IMR-90 (cell line): ENCODE data around the gene C3orf18. TPM values are rescaled to one million over a fixed set of nuclear protein-coding genes. Genes with fewer than 3 reads are reported as not detected.

ENCODE experiments used
- ATAC-seq: fragments of 200-7000 bp; cut with Tn5 transposase; 2 replicates; pipeline ENCODE4 v1.9.1; 2020; ENCODE audit warnings: low read depth, mild to moderate bottlenecking, moderate library complexity
- BruUV-seq: library from RNA; stranded (reverse); fragments of 400-500 nt; replicated peaks from 2 replicates; lab custom pipeline; 2021; lab: Mats Ljungman, UMichigan
- CTCF ChIA-PET: fragments of 300-600 bp; formaldehyde crosslinking; extraction: SDS; loops from one replicate; lab custom pipeline; 2021; ENCODE audit warnings: antibody characterized with exemption; lab: Yijun Ruan, JAX
- POLR2A ChIA-PET: fragments of 300-600 bp; sonication (Branson Sonifier 250); formaldehyde crosslinking; loops from one replicate; lab custom pipeline; 2022; ENCODE audit warnings: antibody characterized with exemption; ENCODE audit not compliant: unreplicated experiment; lab: Charles Lee
- DNase-seq: peaks from one replicate; pipeline ENCODE4 v3.0.0; 2013
- H2AFZ ChIP-seq: replicated peaks from 2 replicates; pipeline ENCODE3; 2013; ENCODE audit warnings: low read length, mild to moderate bottlenecking; ENCODE audit not compliant: poor library complexity
- H2AK5ac ChIP-seq: 2 replicates; pipeline ENCODE4 v1.6.1; 2013; ENCODE audit warnings: low read depth, low read length, inconsistent platforms
- H2AK9ac ChIP-seq: replicated peaks from 2 replicates; pipeline ENCODE3; 2013; ENCODE audit warnings: mild to moderate bottlenecking, low read depth, low read length, moderate library complexity; ENCODE audit not compliant: poor library complexity
- H2BK120ac ChIP-seq: 2 replicates; pipeline ENCODE4 v1.6.1; 2013; ENCODE audit warnings: low read depth, low read length, inconsistent platforms
- H2BK15ac ChIP-seq: 3 replicates; pipeline ENCODE4 v1.6.1; 2013; ENCODE audit warnings: low read depth, low read length, inconsistent platforms
- H2BK20ac ChIP-seq: 2 replicates; pipeline ENCODE4 v1.6.1; 2013; ENCODE audit warnings: low read depth, mild to moderate bottlenecking, inconsistent platforms, low read length, moderate library complexity
- H2BK5ac ChIP-seq: 2 replicates; pipeline ENCODE4 v1.6.1; 2013; ENCODE audit warnings: mild to moderate bottlenecking, low read depth, low read length, inconsistent platforms; ENCODE audit not compliant: poor library complexity, severe bottlenecking
- H3K14ac ChIP-seq: replicated peaks from 2 replicates; pipeline ENCODE4 v1.6.1; 2013; ENCODE audit warnings: low read depth, low read length, inconsistent platforms
- H3K18ac ChIP-seq: 2 replicates; pipeline ENCODE4 v1.6.1; 2013; ENCODE audit warnings: low read depth, low read length, control low read depth
- H3K23ac ChIP-seq: 2 replicates; pipeline ENCODE4 v1.6.1; 2013; ENCODE audit warnings: low read depth, low read length, inconsistent platforms
- H3K27ac ChIP-seq: 2 replicates; pipeline ENCODE4 v1.5.1; 2013; ENCODE audit warnings: mild to moderate bottlenecking, control low read depth, low read length; ENCODE audit not compliant: insufficient read depth
- H3K27me3 ChIP-seq: 2 replicates; pipeline ENCODE4 v1.6.1; 2013; ENCODE audit warnings: low read length; ENCODE audit not compliant: control insufficient read depth, insufficient read depth
- H3K36me3 ChIP-seq: 2 replicates; pipeline ENCODE4 v1.6.1; 2013; ENCODE audit warnings: low read length, mixed read lengths; ENCODE audit not compliant: control insufficient read depth, insufficient read depth
- H3K4ac ChIP-seq: 2 replicates; pipeline ENCODE4 v1.6.1; 2013; ENCODE audit warnings: low read depth, low read length, inconsistent platforms
- H3K4me1 ChIP-seq: 2 replicates; pipeline ENCODE4 v1.6.1; 2013; ENCODE audit warnings: low read length, mixed read lengths; ENCODE audit not compliant: control insufficient read depth, insufficient read depth
- H3K4me2 ChIP-seq: 2 replicates; pipeline ENCODE4 v1.6.1; 2013; ENCODE audit warnings: low read depth, mild to moderate bottlenecking, control low read depth, low read length, moderate library complexity
- H3K4me3 ChIP-seq: 2 replicates; pipeline ENCODE4 v1.5.1; 2013; ENCODE audit warnings: low read depth, mild to moderate bottlenecking, control low read depth, low read length, moderate library complexity; ENCODE audit not compliant: insufficient read depth
- H3K56ac ChIP-seq: 2 replicates; pipeline ENCODE4 v1.6.1; 2013; ENCODE audit warnings: low read length, inconsistent platforms; ENCODE audit not compliant: insufficient read depth; ENCODE audit errors: extremely low read depth
- H3K79me1 ChIP-seq, 2 experiments: 2 replicates each; pipeline ENCODE4 v1.6.1; 2013; ENCODE audit warnings: low read length in 2 of 2, inconsistent platforms in 1 of 2, low read depth in 1 of 2
- H3K9ac ChIP-seq: 2 replicates; pipeline ENCODE4 v1.6.1; 2013; ENCODE audit warnings: low read depth, low read length, control low read depth
- H3K9me1 ChIP-seq: 2 replicates; pipeline ENCODE4 v1.6.1; 2013; ENCODE audit warnings: low read length, inconsistent platforms; ENCODE audit not compliant: insufficient read depth
- H3K9me3 ChIP-seq: 2 replicates; pipeline ENCODE4 v1.6.1; 2013; ENCODE audit warnings: low read length; ENCODE audit not compliant: control insufficient read depth, insufficient read depth
- H4K20me1 ChIP-seq: 2 replicates; pipeline ENCODE4 v1.6.1; 2013; ENCODE audit warnings: low read length, inconsistent platforms; ENCODE audit not compliant: insufficient read depth
- H4K5ac ChIP-seq: 2 replicates; pipeline ENCODE4 v1.6.1; 2013; ENCODE audit warnings: mild to moderate bottlenecking, low read depth, low read length, control low read depth
- H4K8ac ChIP-seq, 2 experiments: 2 replicates each; pipeline ENCODE4 v1.6.1; 2013; ENCODE audit warnings: low read depth in 2 of 2, low read length in 2 of 2, control low read depth in 1 of 2, inconsistent platforms in 1 of 2
- H4K91ac ChIP-seq: 2 replicates; pipeline ENCODE4 v1.6.1; 2013; ENCODE audit warnings: low read depth, low read length, inconsistent platforms; ENCODE audit not compliant: insufficient read depth
- CHD1 ChIP-seq: IDR thresholded peaks from 2 replicates; pipeline ENCODE4 v1.6.1; 2012; ENCODE audit warnings: low read depth, low read length, improper control_type of control experiment
- CTCF ChIP-seq: conservative IDR thresholded peaks from 2 replicates; pipeline ENCODE4 v1.5.1; 2012; ENCODE audit warnings: mild to moderate bottlenecking, low read depth, low read length, improper control_type of control experiment
- ELK1 ChIP-seq: fragments of 150-350 bp; IDR thresholded peaks from 2 replicates; pipeline ENCODE4 v1.6.1; 2016; ENCODE audit warnings: low read depth, mild to moderate bottlenecking, low read length, moderate library complexity, borderline replicate concordance
- MAFK ChIP-seq: IDR thresholded peaks from 2 replicates; pipeline ENCODE4 v1.6.1; 2012; ENCODE audit warnings: low read depth, low read length, improper control_type of control experiment
- NFE2L2 ChIP-seq: fragments of 150-350 bp; IDR thresholded peaks from 2 replicates; pipeline ENCODE4 v1.6.1; 2016; ENCODE audit warnings: low read depth, mild to moderate bottlenecking, low read length
- RCOR1 ChIP-seq: IDR thresholded peaks from 2 replicates; pipeline ENCODE4 v1.6.1; 2012; ENCODE audit warnings: mild to moderate bottlenecking, low read length, improper control_type of control experiment; ENCODE audit not compliant: insufficient replicate concordance
- SMC3 ChIP-seq: fragments of 150-350 bp; IDR thresholded peaks from 2 replicates; pipeline ENCODE4 v1.6.1; 2016; ENCODE audit warnings: low read depth, mild to moderate bottlenecking, antibody characterized with exemption, low read length, moderate library complexity
- WGBS, 2 experiments: methylation state at CpG; one replicate each; pipeline versions ENCODE4 v1.1.5 to v1.1.7; 2013; ENCODE audit warnings: missing lambda C conversion rate in 2 of 2; ENCODE audit not compliant: insufficient read length in 1 of 2; ENCODE audit errors: extremely low coverage in 2 of 2; 5-methylcytosine and 5-hydroxymethylcytosine counted together
- dilution Hi-C: fragments of 300-500 bp; cut with HindIII; formaldehyde crosslinking; loops from one replicate; pipeline ENCODE4 v1.14.3; 2018; ENCODE audit warnings: low sequenced_read_pairs; ENCODE audit not compliant: unreplicated experiment
- in situ Hi-C: fragments of 300-500 bp; cut with MboI; formaldehyde crosslinking; loops from 3 replicates; pipeline ENCODE4 v1.14.3; 2019; ENCODE audit warnings: low sequenced_read_pairs, inconsistent platforms, mixed read lengths
- intact Hi-C: fragments of 100-400 bp; cut with micrococcal nuclease; formaldehyde crosslinking; loops from 2 replicates; pipeline ENCODE4 v1.10.0; 2022
- polyA plus RNA-seq, 3 experiments: library from polyadenylated mRNA; depleted of rRNA; stranded (reverse); fragments of >200 nt; gene quantifications; 2 replicates each; pipeline ENCODE4 v1.2.3, GENCODE V29; 2012; ENCODE audit warnings: low replicate concordance in 1 of 3
- total RNA-seq: library from RNA; depleted of rRNA; stranded (reverse); fragments of >200 nt; gene quantifications from 2 replicates; pipeline ENCODE4 v1.2.3, GENCODE V29; 2012

C3orf18 gene
- total and polyA plus RNA-seq, 2 of the 4 experiments (the other 2 are of a cell fraction): 6.8 to 10.6 TPM

- no peak overlapping the region for H3K4ac ChIP-seq
- H4K8ac ChIP-seq: no peak overlapping the region
- H3K36me3 ChIP-seq: no peaks in the 10 kb centered on the region
- DNase-seq: no peak
- no peak overlapping the region for H2BK15ac ChIP-seq
- TF ChIP-seq CHD1: no peak
- no peak for TF ChIP-seq NFE2L2
- TF ChIP-seq RCOR1: no peak
- TF ChIP-seq SMC3: no peak
- no peak for TF ChIP-seq MAFK
- no peak for TF ChIP-seq CTCF
- TF ChIP-seq ELK1: no peak
- no peak overlapping the region for H2BK20ac ChIP-seq
- no peak for ATAC-seq
- H3K79me1 ChIP-seq: no peaks in the 10 kb centered on the region
- WGBS, 2 experiments: 60% methylated on average over 4 of the region's 5 CpGs; no CpG with 5 or more reads in 1 of the 2 experiments
- H3K27ac ChIP-seq: no peak overlapping the region
- CTCF ChIA-PET: no interaction called here
- no peak overlapping the region for H3K9ac ChIP-seq
- no peaks in the 10 kb centered on the region for H3K4me1 ChIP-seq
- H3K14ac ChIP-seq: no peak overlapping the region
- intact Hi-C loops (no loop called here), dilution Hi-C loops (no loop called here), in situ Hi-C loops (no loop called here)
- H3K23ac ChIP-seq: no peak overlapping the region
- H3K9me3 ChIP-seq: no peaks in the 10 kb centered on the region
- POLR2A ChIA-PET: no interaction called here
- H2BK5ac ChIP-seq: no peak overlapping the region
- no peak overlapping the region for H3K18ac ChIP-seq
- no peak overlapping the region for H3K56ac ChIP-seq
- no peak overlapping the region for H4K91ac ChIP-seq
- H3K4me2 ChIP-seq: no peak overlapping the region
- 0 out of 2 replicates have a peak, but pooled peaks cover under 1% of the 10 kb centered on the region for H3K9me1 ChIP-seq
- H2AK5ac ChIP-seq: no peak overlapping the region
- H4K5ac ChIP-seq: no peak overlapping the region
- H4K20me1 ChIP-seq: no peaks in the 10 kb centered on the region
- H2AK9ac ChIP-seq: no peak overlapping the region
- no peak overlapping the region for H2BK120ac ChIP-seq
- no peak overlapping the region for H3K4me3 ChIP-seq
- no peak overlapping the region for H2AFZ ChIP-seq
- peaks cover 34% of the 10 kb centered on the region for H3K27me3 ChIP-seq
- no TSS peak for BruUV-seq
Observed at GRCh38 chr3:50554553-50554952, 13.0 kb downstream of the C3orf18 start.
